HG03103 (cell line): ENCODE results near the gene CCDC188.

Source experiments
- ATAC-seq: cut with Tn5 transposase; IDR thresholded peaks from one replicate; pipeline ENCODE4 v1.9.1; 2021; ENCODE audit warnings: low read depth; ENCODE audit not compliant: unreplicated experiment

The CCDC188 gene

GRCh38 chr22:20152464-20152890 is 1.6 kb upstream of the CCDC188 start:
- ATAC-seq: no peak

- ATAC-seq: no peak
These were observed 377 bp upstream of the CCDC188 start for GRCh38 chr22:20151276-20151588.

- ATAC-seq: no peak
These were observed 1.3 kb downstream of the CCDC188 start for GRCh38 chr22:20149257-20150250.

- no peak for ATAC-seq
These were observed 2.4 kb downstream of the CCDC188 start for GRCh38 chr22:20148414-20148813.

GRCh38 chr22:20147237-20147988 is 3.4 kb downstream of the CCDC188 start:
- no peak for ATAC-seq

- ATAC-seq: no peak
These were observed 4.1 kb downstream of the CCDC188 start for GRCh38 chr22:20146777-20147176.

GRCh38 chr22:20145832-20146223 is 5.0 kb downstream of the CCDC188 start:
- ATAC-seq: no peak

- no peak for ATAC-seq
These were observed 5.5 kb downstream of the CCDC188 start for GRCh38 chr22:20145206-20145831.

GRCh38 chr22:20143883-20144665 is 6.8 kb downstream of the CCDC188 start:
- ATAC-seq: no peak

GRCh38 chr22:20142711-20143621 is 7.9 kb downstream of the CCDC188 start:
- no peak for ATAC-seq

GRCh38 chr22:20141186-20142077 is 9.4 kb downstream of the CCDC188 start:
- no peak for ATAC-seq

- ATAC-seq: no peak
These were observed 10.3 kb downstream of the CCDC188 start for GRCh38 chr22:20140521-20140964.

GRCh38 chr22:20140107-20140445 is 10.8 kb downstream of the CCDC188 start:
- ATAC-seq: no peak

- ATAC-seq: no peak
These were observed 11.3 kb downstream of the CCDC188 start for GRCh38 chr22:20139391-20140106.

GRCh38 chr22:20138868-20139267 is 12.0 kb downstream of the CCDC188 start:
- ATAC-seq: no peak

GRCh38 chr22:20138417-20138738 is 12.5 kb downstream of the CCDC188 start:
- ATAC-seq: no peak

GRCh38 chr22:20137671-20138416 is 13.0 kb downstream of the CCDC188 start:
- ATAC-seq: no peak
